SK-N-SH (cell line): ENCODE measurements around the gene TRAPPC12.

ENCODE experiments used
- CTCF ChIP-seq: fragments of 200-600 bp; sonication (generic); IDR thresholded peaks from 2 replicates; pipeline ENCODE4 v1.6.1; 2017; ENCODE audit warnings: antibody characterized with exemption, mild to moderate bottlenecking, moderate library complexity
- EZH2phosphoT487 ChIP-seq: fragments of 200-600 bp; sonication (generic); IDR thresholded peaks from 2 replicates; pipeline ENCODE4 v1.6.1; 2017; ENCODE audit warnings: low read depth, mixed run types, mild to moderate bottlenecking, antibody characterized with exemption, moderate library complexity, borderline replicate concordance
- POLR2AphosphoS5 ChIP-seq: IDR thresholded peaks from 2 replicates; pipeline ENCODE4 v1.6.1; 2012; ENCODE audit warnings: low read depth, low read length
- RFX5 ChIP-seq: IDR thresholded peaks from 2 replicates; pipeline ENCODE4 v1.6.1; 2012; ENCODE audit warnings: mild to moderate bottlenecking, improper control_type of control experiment, low read length
- SIN3A ChIP-seq: IDR thresholded peaks from 2 replicates; pipeline ENCODE4 v1.6.1; 2012; ENCODE audit warnings: low read depth, mild to moderate bottlenecking, low read length, moderate library complexity, borderline replicate concordance
- TF ChIP-seq, protein P1 (sequence below): IDR thresholded peaks from 2 replicates; pipeline ENCODE4 v1.6.1; 2012; ENCODE audit warnings: mild to moderate bottlenecking, low read depth, low read length, moderate library complexity

DNA sequence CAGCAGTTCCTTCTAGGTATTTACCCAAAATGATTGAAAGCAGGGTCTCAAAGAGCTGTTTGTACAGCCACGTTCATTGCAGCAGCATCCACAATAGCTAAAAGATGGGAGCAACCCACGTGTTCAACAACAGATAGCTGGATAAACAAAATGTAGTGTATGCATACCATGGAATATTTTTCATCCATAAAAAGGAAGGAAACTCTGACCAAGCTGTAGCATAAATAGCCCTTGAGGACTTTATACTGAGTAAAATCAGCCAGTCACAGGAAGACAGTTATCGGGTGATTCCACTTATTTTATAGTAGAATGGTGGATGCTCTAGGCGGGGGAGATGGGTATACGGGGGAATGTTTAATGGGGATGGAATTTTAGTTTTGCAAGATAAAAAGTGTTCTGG lies 7.5 kb downstream of the TRAPPC12 start:
- no peak for TF ChIP-seq SIN3A
- TF ChIP-seq CTCF = no peak
- no peak for TF ChIP-seq EZH2phosphoT487
- TF ChIP-seq RFX5 = no peak
- TF ChIP-seq, protein P1, sequence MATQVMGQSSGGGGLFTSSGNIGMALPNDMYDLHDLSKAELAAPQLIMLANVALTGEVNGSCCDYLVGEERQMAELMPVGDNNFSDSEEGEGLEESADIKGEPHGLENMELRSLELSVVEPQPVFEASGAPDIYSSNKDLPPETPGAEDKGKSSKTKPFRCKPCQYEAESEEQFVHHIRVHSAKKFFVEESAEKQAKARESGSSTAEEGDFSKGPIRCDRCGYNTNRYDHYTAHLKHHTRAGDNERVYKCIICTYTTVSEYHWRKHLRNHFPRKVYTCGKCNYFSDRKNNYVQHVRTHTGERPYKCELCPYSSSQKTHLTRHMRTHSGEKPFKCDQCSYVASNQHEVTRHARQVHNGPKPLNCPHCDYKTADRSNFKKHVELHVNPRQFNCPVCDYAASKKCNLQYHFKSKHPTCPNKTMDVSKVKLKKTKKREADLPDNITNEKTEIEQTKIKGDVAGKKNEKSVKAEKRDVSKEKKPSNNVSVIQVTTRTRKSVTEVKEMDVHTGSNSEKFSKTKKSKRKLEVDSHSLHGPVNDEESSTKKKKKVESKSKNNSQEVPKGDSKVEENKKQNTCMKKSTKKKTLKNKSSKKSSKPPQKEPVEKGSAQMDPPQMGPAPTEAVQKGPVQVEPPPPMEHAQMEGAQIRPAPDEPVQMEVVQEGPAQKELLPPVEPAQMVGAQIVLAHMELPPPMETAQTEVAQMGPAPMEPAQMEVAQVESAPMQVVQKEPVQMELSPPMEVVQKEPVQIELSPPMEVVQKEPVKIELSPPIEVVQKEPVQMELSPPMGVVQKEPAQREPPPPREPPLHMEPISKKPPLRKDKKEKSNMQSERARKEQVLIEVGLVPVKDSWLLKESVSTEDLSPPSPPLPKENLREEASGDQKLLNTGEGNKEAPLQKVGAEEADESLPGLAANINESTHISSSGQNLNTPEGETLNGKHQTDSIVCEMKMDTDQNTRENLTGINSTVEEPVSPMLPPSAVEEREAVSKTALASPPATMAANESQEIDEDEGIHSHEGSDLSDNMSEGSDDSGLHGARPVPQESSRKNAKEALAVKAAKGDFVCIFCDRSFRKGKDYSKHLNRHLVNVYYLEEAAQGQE = no peak
- TF ChIP-seq POLR2AphosphoS5 = no peak
